DMS 273 treated with DMSO at 0.1 percent for 48 hours (cell line): Measurements from ENCODE around the gene CDC42BPA.
"Not testable (repeated sequence)": the region's sequence is repeated elsewhere in the genome, so short reads cannot be mapped to it uniquely, and the experiment has no call there.

Experiments
- DNase-seq: peaks from one replicate; lab custom pipeline; 2025; lab: John Stamatoyannopoulos, UW

The CDC42BPA gene

GRCh38 chr1:227197064-227197463 is 121.2 kb downstream of the CDC42BPA start:
- no peak for DNase-seq

GRCh38 chr1:227192163-227192562 is 126.1 kb downstream of the CDC42BPA start:
- DNase-seq = no peak

GRCh38 chr1:227191607-227192006 is 126.7 kb downstream of the CDC42BPA start:
- no peak for DNase-seq

- DNase-seq = no peak
Measured at GRCh38 chr1:227190321-227190720, 128.0 kb downstream of the CDC42BPA start.

GRCh38 chr1:227185291-227185690 is 133.0 kb downstream of the CDC42BPA start:
- DNase-seq = no peak

GRCh38 chr1:227182012-227182411 is 136.3 kb downstream of the CDC42BPA start:
- no peak for DNase-seq

GRCh38 chr1:227175611-227176010 is 142.7 kb downstream of the CDC42BPA start:
- DNase-seq = no peak

GRCh38 chr1:227174164-227174563 is 144.1 kb downstream of the CDC42BPA start:
- no peak for DNase-seq

- DNase-seq = no peak
Measured at GRCh38 chr1:227170361-227171166, 147.7 kb downstream of the CDC42BPA start.

- no peak for DNase-seq
Measured at GRCh38 chr1:227169343-227169742, 148.9 kb downstream of the CDC42BPA start.

- DNase-seq = no peak
Measured at GRCh38 chr1:227167276-227168101, 150.8 kb downstream of the CDC42BPA start.

GRCh38 chr1:227166559-227166958 is 151.7 kb downstream of the CDC42BPA start:
- no peak for DNase-seq

GRCh38 chr1:227161470-227161869 is 156.8 kb downstream of the CDC42BPA start:
- DNase-seq = no peak

- no peak for DNase-seq
Measured at GRCh38 chr1:227156520-227156919, 161.8 kb downstream of the CDC42BPA start.

- no peak for DNase-seq
Measured at GRCh38 chr1:227155688-227156087, 162.6 kb downstream of the CDC42BPA start.

- DNase-seq = no peak
Measured at GRCh38 chr1:227155004-227155403, 163.3 kb downstream of the CDC42BPA start.

GRCh38 chr1:227152525-227152924 is 165.8 kb downstream of the CDC42BPA start:
- DNase-seq = no peak

GRCh38 chr1:227140376-227140775 is 177.9 kb downstream of the CDC42BPA start:
- DNase-seq = no peak

GRCh38 chr1:227136210-227136820 is 182.0 kb downstream of the CDC42BPA start:
- no peak for DNase-seq

GRCh38 chr1:227134686-227135314 is 183.5 kb downstream of the CDC42BPA start:
- no peak for DNase-seq

GRCh38 chr1:227132695-227133094 is 185.6 kb downstream of the CDC42BPA start:
- DNase-seq = not testable (repeated sequence)

GRCh38 chr1:227131193-227131592 is 187.1 kb downstream of the CDC42BPA start:
- no peak for DNase-seq
